ENCODE results near the gene GAB2. TPM values are rescaled to one million over a fixed set of nuclear protein-coding genes. Genes with fewer than 3 reads are reported as not detected.

GAB2 gene
- total and polyA plus RNA-seq, 2 of the 13 experiments (the other 11 are each of a cell fraction or from before 2014, with no cell fraction given): 4.1 to 8.6 TPM

DNA sequence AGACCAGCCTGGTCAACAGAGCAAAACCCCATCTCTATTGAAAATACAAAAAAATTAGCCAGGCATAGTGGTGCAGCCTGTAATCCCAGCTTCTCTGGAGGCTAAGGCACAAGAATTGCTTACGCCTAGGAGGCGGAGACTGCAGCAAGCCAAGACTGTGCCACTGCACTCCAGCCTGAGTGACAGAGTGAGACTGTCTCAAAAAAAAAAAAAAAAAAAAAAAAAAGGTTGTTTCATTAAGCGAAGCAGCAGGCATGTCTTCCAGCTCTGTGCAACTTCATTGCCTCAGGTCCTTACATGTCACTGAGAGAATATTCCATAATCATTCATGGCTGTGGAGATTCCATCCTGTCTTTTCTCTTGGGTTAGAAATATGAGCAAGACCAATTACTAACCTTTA, 16.9 kb downstream of the GAB2 start:
- Histone ChIP-seq H3K9me3 (ENCODE audit: low read length) (no peaks in the 10 kb centered on the region), H3K4me2 (ENCODE audit: low read depth, low read length) (no peak overlapping the region), H3K9ac (ENCODE audit: insufficient read depth, low read depth, low read length) (no peak overlapping the region), H3K4me3 (replicated peaks in 1 of 3; ENCODE audit: insufficient read depth in 1 of 3, low read depth in 2 of 3, low read length in 3 of 3) (no peak overlapping the region), H2AFZ (ENCODE audit: low read length) (no peak overlapping the region), H3K79me2 (ENCODE audit: insufficient read depth, low read length) (peaks cover 4% of the 10 kb centered on the region), H3K36me3 (replicated peaks in 1 of 2; ENCODE audit: control insufficient read depth in 1 of 2, insufficient read depth in 2 of 2, low read length in 2 of 2) (no peaks in the 10 kb centered on the region), H3K4me1 (ENCODE audit: insufficient read depth, low read length) (0 out of 2 replicates have a peak, but pooled peaks cover under 1% of the 10 kb centered on the region), H4K20me1 (ENCODE audit: insufficient read depth, low read length) (no peaks in the 10 kb centered on the region), H3K27me3 (ENCODE audit: control insufficient read depth in 1 of 2, insufficient read depth in 2 of 2, low read length in 2 of 2) (no peaks in the 10 kb centered on the region), H3K27ac (ENCODE audit: extremely low read length, insufficient read depth, low read length) (no peak overlapping the region)
- intact Hi-C loops (cut with micrococcal nuclease; ENCODE audit: unreplicated experiment) (no loop called here), in situ Hi-C loops (cut with HindIII; ENCODE audit: extremely low pct_ligation_motif_present, low pct_unique_long_range_greater_than_20kb) (no loop called here)
- TF ChIP-seq KAT2B (IDR thresholded peaks at IDR 0.05; ENCODE audit: borderline replicate concordance, low read depth, low read length): no peak
- no peak for TF ChIP-seq ZNF550 (CRISPR knock-in tag; IDR thresholded peaks at IDR 0.05; ENCODE audit: borderline replicate concordance)
- no peak for TF ChIP-seq ELF3 (CRISPR knock-in tag; IDR thresholded peaks at IDR 0.05)
- TF ChIP-seq ZNF225 (CRISPR knock-in tag; IDR thresholded peaks at IDR 0.05): no peak
- TF ChIP-seq ZNF572 (CRISPR knock-in tag; IDR thresholded peaks at IDR 0.05): no peak
- no peak for TF ChIP-seq FIP1L1 (IDR thresholded peaks at IDR 0.05; ENCODE audit: borderline replicate concordance, insufficient read depth, low read depth, low read length)
- TF ChIP-seq NONO (IDR thresholded peaks at IDR 0.05): no peak
- TF ChIP-seq NONO (CRISPR knock-in tag; conservative IDR thresholded peaks at IDR 0.05): no peak
- TF ChIP-seq, protein P1, sequence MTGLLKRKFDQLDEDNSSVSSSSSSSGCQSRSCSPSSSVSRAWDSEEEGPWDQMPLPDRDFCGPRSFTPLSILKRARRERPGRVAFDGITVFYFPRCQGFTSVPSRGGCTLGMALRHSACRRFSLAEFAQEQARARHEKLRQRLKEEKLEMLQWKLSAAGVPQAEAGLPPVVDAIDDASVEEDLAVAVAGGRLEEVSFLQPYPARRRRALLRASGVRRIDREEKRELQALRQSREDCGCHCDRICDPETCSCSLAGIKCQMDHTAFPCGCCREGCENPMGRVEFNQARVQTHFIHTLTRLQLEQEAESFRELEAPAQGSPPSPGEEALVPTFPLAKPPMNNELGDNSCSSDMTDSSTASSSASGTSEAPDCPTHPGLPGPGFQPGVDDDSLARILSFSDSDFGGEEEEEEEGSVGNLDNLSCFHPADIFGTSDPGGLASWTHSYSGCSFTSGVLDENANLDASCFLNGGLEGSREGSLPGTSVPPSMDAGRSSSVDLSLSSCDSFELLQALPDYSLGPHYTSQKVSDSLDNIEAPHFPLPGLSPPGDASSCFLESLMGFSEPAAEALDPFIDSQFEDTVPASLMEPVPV (CRISPR knock-in tag; IDR thresholded peaks at IDR 0.05): no peak
- no peak for TF ChIP-seq TCF12 (IDR thresholded peaks at IDR 0.05)
- no peak for TF ChIP-seq TCF12 (CRISPR knock-in tag; IDR thresholded peaks at IDR 0.05)
- POLR2A ChIA-PET: interaction anchor here (1.0 kb wide), 1 partner anchor 261 kb away, joined by 3 read pairs; no protein-coding TSS in a partner anchor
- no peak for FAIRE-seq
- DNase-seq (ENCODE audit: low spot score): no peak
- no TSS peak for BruUV-seq (replicated peaks)
- 98% methylated on average over 3 of the region's 3 CpGs for WGBS (ENCODE audit: low lambda C conversion rate)
- CTCF ChIA-PET (ENCODE audit: low intra/inter-chr PET ratio, low total read pairs): no interaction called here
- ATAC-seq: no peak
